ENCODE data around the gene DAB1.

DNA sequence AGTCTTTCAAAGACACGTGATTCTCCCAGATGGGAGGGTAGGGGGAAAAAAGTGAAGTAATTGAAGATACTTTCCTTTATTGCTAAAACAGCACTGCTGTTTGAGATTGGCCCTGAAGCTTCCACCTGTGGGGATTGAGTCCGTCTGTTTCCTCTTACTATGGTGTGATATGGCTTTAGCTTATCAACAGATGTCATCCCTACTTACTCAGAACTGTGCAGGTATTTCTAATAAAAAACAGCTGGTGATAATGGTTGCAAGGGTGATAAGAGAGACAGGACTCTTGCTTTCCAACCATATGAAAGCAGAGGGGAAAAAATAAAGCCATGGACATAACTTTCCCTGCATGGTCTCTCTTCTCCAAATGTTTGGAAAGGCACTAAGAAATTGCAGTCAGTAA, 416.4 kb downstream of the DAB1 start:
- TF ChIP-seq CTCF (IDR thresholded peaks at IDR 0.05) (no peak), POLR2A (IDR thresholded peaks at IDR 0.05) (no peak)
